ENCODE data around the gene C17orf50.
A peak's percentile ranks its signal among the peaks of the same experiment; 100 is the strongest.

C17orf50 gene

GRCh38 chr17:35765756-35766488, 5.2 kb downstream of the C17orf50 start:
- H3K9me3 ChIP-seq (ENCODE audit: severe bottlenecking): no peaks in the 10 kb centered on the region
- TF ChIP-seq, protein P1, sequence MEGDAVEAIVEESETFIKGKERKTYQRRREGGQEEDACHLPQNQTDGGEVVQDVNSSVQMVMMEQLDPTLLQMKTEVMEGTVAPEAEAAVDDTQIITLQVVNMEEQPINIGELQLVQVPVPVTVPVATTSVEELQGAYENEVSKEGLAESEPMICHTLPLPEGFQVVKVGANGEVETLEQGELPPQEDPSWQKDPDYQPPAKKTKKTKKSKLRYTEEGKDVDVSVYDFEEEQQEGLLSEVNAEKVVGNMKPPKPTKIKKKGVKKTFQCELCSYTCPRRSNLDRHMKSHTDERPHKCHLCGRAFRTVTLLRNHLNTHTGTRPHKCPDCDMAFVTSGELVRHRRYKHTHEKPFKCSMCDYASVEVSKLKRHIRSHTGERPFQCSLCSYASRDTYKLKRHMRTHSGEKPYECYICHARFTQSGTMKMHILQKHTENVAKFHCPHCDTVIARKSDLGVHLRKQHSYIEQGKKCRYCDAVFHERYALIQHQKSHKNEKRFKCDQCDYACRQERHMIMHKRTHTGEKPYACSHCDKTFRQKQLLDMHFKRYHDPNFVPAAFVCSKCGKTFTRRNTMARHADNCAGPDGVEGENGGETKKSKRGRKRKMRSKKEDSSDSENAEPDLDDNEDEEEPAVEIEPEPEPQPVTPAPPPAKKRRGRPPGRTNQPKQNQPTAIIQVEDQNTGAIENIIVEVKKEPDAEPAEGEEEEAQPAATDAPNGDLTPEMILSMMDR (IDR thresholded peaks at IDR 0.05; ENCODE audit: poor library complexity, severe bottlenecking): no peak
- ATAC-seq (ENCODE audit: low read depth) (no peak), DNase-seq (ENCODE audit: low spot score) (no peak)
- H3K27me3 ChIP-seq (ENCODE audit: insufficient read depth, poor library complexity, severe bottlenecking): no peaks in the 10 kb centered on the region
- H3K27ac ChIP-seq (ENCODE audit: poor library complexity, severe bottlenecking): no peak overlapping the region
- H3K4me3 ChIP-seq (ENCODE audit: severe bottlenecking): no peak overlapping the region
- H3K36me3 ChIP-seq (ENCODE audit: low read depth): no peaks in the 10 kb centered on the region
- H3K4me1 ChIP-seq (ENCODE audit: insufficient read depth, poor library complexity, severe bottlenecking): no peaks in the 10 kb centered on the region

- no peak for DNase-seq (ENCODE audit: low spot score)
- no peaks in the 10 kb centered on the region for H3K4me1 ChIP-seq (ENCODE audit: insufficient read depth, poor library complexity, severe bottlenecking)
These were observed 5.8 kb downstream of the C17orf50 start for GRCh38 chr17:35766489-35766877.

GRCh38 chr17:35766903-35767510, 6.3 kb downstream of the C17orf50 start:
- TF ChIP-seq, protein P1 (IDR thresholded peaks at IDR 0.05; ENCODE audit: poor library complexity, severe bottlenecking): peak; percentile 77
- H3K9me3 ChIP-seq (ENCODE audit: severe bottlenecking): no peaks in the 10 kb centered on the region
- H3K36me3 ChIP-seq (ENCODE audit: low read depth): no peaks in the 10 kb centered on the region
- no peaks in the 10 kb centered on the region for H3K4me1 ChIP-seq (ENCODE audit: insufficient read depth, poor library complexity, severe bottlenecking)
- DNase-seq (ENCODE audit: low spot score): no peak
- no peak overlapping the region for H3K4me3 ChIP-seq (ENCODE audit: severe bottlenecking)
- no peaks in the 10 kb centered on the region for H3K27me3 ChIP-seq (ENCODE audit: insufficient read depth, poor library complexity, severe bottlenecking)
- H3K27ac ChIP-seq (ENCODE audit: poor library complexity, severe bottlenecking): no peak overlapping the region
- ATAC-seq (ENCODE audit: low read depth): peak; percentile 19; the same call in 1 of the 3 replicates

More at GRCh38 chr17:35766489-35766877, 5.8 kb downstream of the C17orf50 start:
- Histone ChIP-seq H3K9me3 (ENCODE audit: severe bottlenecking) (no peaks in the 10 kb centered on the region), H3K4me3 (ENCODE audit: severe bottlenecking) (no peak overlapping the region), H3K27me3 (ENCODE audit: insufficient read depth, poor library complexity, severe bottlenecking) (no peaks in the 10 kb centered on the region), H3K27ac (ENCODE audit: poor library complexity, severe bottlenecking) (no peak overlapping the region), H3K36me3 (ENCODE audit: low read depth) (no peaks in the 10 kb centered on the region)
- ATAC-seq (ENCODE audit: low read depth): no peak
- TF ChIP-seq, protein P1 (IDR thresholded peaks at IDR 0.05; ENCODE audit: poor library complexity, severe bottlenecking): no peak

- Histone ChIP-seq H3K4me3 (ENCODE audit: severe bottlenecking) (no peak overlapping the region), H3K27me3 (ENCODE audit: insufficient read depth, poor library complexity, severe bottlenecking) (no peaks in the 10 kb centered on the region), H3K9me3 (ENCODE audit: severe bottlenecking) (no peaks in the 10 kb centered on the region), H3K27ac (ENCODE audit: poor library complexity, severe bottlenecking) (no peak overlapping the region), H3K4me1 (ENCODE audit: insufficient read depth, poor library complexity, severe bottlenecking) (no peaks in the 10 kb centered on the region), H3K36me3 (ENCODE audit: low read depth) (no peaks in the 10 kb centered on the region)
- no peak for DNase-seq (ENCODE audit: low spot score)
- TF ChIP-seq, protein P1 (IDR thresholded peaks at IDR 0.05; ENCODE audit: poor library complexity, severe bottlenecking): no peak
- no peak for ATAC-seq (ENCODE audit: low read depth)
These were observed 8.1 kb downstream of the C17orf50 start for GRCh38 chr17:35768797-35769196.
